H1 (cell line): ENCODE measurements around the gene MBD5. TPM values are rescaled to one million over a fixed set of nuclear protein-coding genes. Genes with fewer than 3 reads are reported as not detected.

Experiments
- SRF ChIP-seq: IDR thresholded peaks from 2 replicates; pipeline ENCODE4 v1.6.1; 2011; ENCODE audit warnings: mild to moderate bottlenecking, low read depth, low read length, moderate library complexity
- polyA plus RNA-seq, 7 experiments: library from polyadenylated mRNA; depleted of rRNA in 3 of 7; stranded (reverse) in 5 of 7; unstranded in 2 of 7; fragments of >200 nt in 5 of 7; fragments of 200-250 nt in 2 of 7; gene quantifications; 1 replicate in 5 of 7; 2 replicates in 1 of 7; 4 replicates in 1 of 7; pipeline versions ENCODE4 v1.2.1 to v1.2.3, GENCODE V29; 2011 to 2013; ENCODE audit warnings: missing spikeins in 2 of 7, mixed read lengths in 2 of 7
- total RNA-seq: library from RNA; stranded (reverse); fragmentation: NEBNext Ultra II Directional; extraction: Animal tissue kit (Norgen Biotek cat#: 25700); gene quantifications from 2 replicates; pipeline ENCODE4 v1.2.1, GENCODE V29; 2021

Gene MBD5
- total and polyA plus RNA-seq, 2 of the 8 experiments (the other 6 are each of a cell fraction or from before 2014, with no cell fraction given), result 9.7 to 29.4 TPM

GRCh38 chr2:148350199-148350598 is 329.3 kb downstream of the MBD5 start (continued):
- TF ChIP-seq SRF, result no peak
